ENCODE results near the gene BRSK2. TPM values are rescaled to one million over a fixed set of nuclear protein-coding genes. Genes with fewer than 3 reads are reported as not detected.

Gene BRSK2
- total RNA-seq, 1 experiment from 2014 or later = 1.2 TPM

GRCh38 chr11:1436468-1437039, 46.8 kb downstream of the BRSK2 start:
- H3K79me2 ChIP-seq (ENCODE audit: low read length) = no peaks in the 10 kb centered on the region
- ChIA-PET POLR2A (ENCODE audit: unreplicated experiment) (no interaction called here), CTCF (no interaction called here)
- ATAC-seq (no peak), DNase-seq (no peak)
- no peaks in the 10 kb centered on the region for H3K9me3 ChIP-seq (ENCODE audit: low read length)
- H4K20me1 ChIP-seq (ENCODE audit: low read length) = no peaks in the 10 kb centered on the region
- H3F3A ChIP-seq (ENCODE audit: low read length, unreplicated experiment) = no peaks in the 10 kb centered on the region
- no peak overlapping the region for H3K4me2 ChIP-seq (ENCODE audit: low read length)
- H3K36me3 ChIP-seq (ENCODE audit: low read depth, low read length) = no peaks in the 10 kb centered on the region
- no peak overlapping the region for H3K27ac ChIP-seq (ENCODE audit: low read length)
- no peak overlapping the region for H3K4me3 ChIP-seq (ENCODE audit: low read length)
- no peaks in the 10 kb centered on the region for H3K27me3 ChIP-seq (ENCODE audit: low read length)
- no peaks in the 10 kb centered on the region for H3K4me1 ChIP-seq (ENCODE audit: insufficient read depth, low read length)
- intact Hi-C loops (cut with micrococcal nuclease) = no loop called here
- no peak overlapping the region for H2AFZ ChIP-seq (ENCODE audit: low read length)
- no TSS peak for BruUV-seq (replicated peaks)
- H3K9me2 ChIP-seq (replicated peaks; ENCODE audit: low read length) = no peaks in the 10 kb centered on the region
- H3K9ac ChIP-seq (ENCODE audit: low read length) = no peak overlapping the region
- TF ChIP-seq CTCF (conservative IDR thresholded peaks at IDR 0.05; ENCODE audit: low read depth, low read length) (no peak), EZH2phosphoT487 (IDR thresholded peaks at IDR 0.05; ENCODE audit: borderline replicate concordance, low read length) (no peak), EZH2 (IDR thresholded peaks at IDR 0.05; ENCODE audit: low read length, unreplicated experiment) (no peak)

GRCh38 chr11:1437500-1437899, 47.8 kb downstream of the BRSK2 start:
- H3F3A ChIP-seq (ENCODE audit: low read length, unreplicated experiment) = no peaks in the 10 kb centered on the region
- intact Hi-C loops (cut with micrococcal nuclease) = no loop called here
- ChIA-PET CTCF (no interaction called here), POLR2A (ENCODE audit: unreplicated experiment) (no interaction called here)
- H4K20me1 ChIP-seq (ENCODE audit: low read length) = no peaks in the 10 kb centered on the region
- no peaks in the 10 kb centered on the region for H3K79me2 ChIP-seq (ENCODE audit: low read length)
- DNase-seq (no peak), ATAC-seq (peak; percentile 55)
- no peak overlapping the region for H3K4me3 ChIP-seq (ENCODE audit: low read length)
- no peak overlapping the region for H3K4me2 ChIP-seq (ENCODE audit: low read length)
- TF ChIP-seq EZH2 (IDR thresholded peaks at IDR 0.05; ENCODE audit: low read length, unreplicated experiment) = no peak
- no peak for TF ChIP-seq EZH2phosphoT487 (IDR thresholded peaks at IDR 0.05; ENCODE audit: borderline replicate concordance, low read length)
- TF ChIP-seq CTCF (conservative IDR thresholded peaks at IDR 0.05; ENCODE audit: low read depth, low read length) = no peak
- BruUV-seq (replicated peaks) = no TSS peak
- H3K27ac ChIP-seq (ENCODE audit: low read length) = no peak overlapping the region
- H3K9ac ChIP-seq (ENCODE audit: low read length) = no peak overlapping the region
- H3K27me3 ChIP-seq (ENCODE audit: low read length) = no peaks in the 10 kb centered on the region
- H2AFZ ChIP-seq (ENCODE audit: low read length) = no peak overlapping the region
- H3K9me3 ChIP-seq (ENCODE audit: low read length) = no peaks in the 10 kb centered on the region
- no peaks in the 10 kb centered on the region for H3K9me2 ChIP-seq (replicated peaks; ENCODE audit: low read length)
- H3K4me1 ChIP-seq (ENCODE audit: insufficient read depth, low read length) = no peaks in the 10 kb centered on the region
- H3K36me3 ChIP-seq (ENCODE audit: low read depth, low read length) = no peaks in the 10 kb centered on the region

- ChIA-PET POLR2A (ENCODE audit: unreplicated experiment) (interaction anchor here (0.5 kb wide), 1 partner anchor 24 kb away, joined by 8 read pairs; no protein-coding TSS in a partner anchor), CTCF (no interaction called here)
Measured at GRCh38 chr11:1438261-1438966, 48.7 kb downstream of the BRSK2 start.

More at GRCh38 chr11:1438261-1438966, 48.7 kb downstream of the BRSK2 start:
- ATAC-seq (no peak), DNase-seq (no peak)
- TF ChIP-seq CTCF (conservative IDR thresholded peaks at IDR 0.05; ENCODE audit: low read depth, low read length) = no peak
- TF ChIP-seq EZH2 (IDR thresholded peaks at IDR 0.05; ENCODE audit: low read length, unreplicated experiment) = no peak
- TF ChIP-seq EZH2phosphoT487 (IDR thresholded peaks at IDR 0.05; ENCODE audit: borderline replicate concordance, low read length) = no peak
- no peaks in the 10 kb centered on the region for H3K9me3 ChIP-seq (ENCODE audit: low read length)
- H3K4me2 ChIP-seq (ENCODE audit: low read length) = no peak overlapping the region
- no peaks in the 10 kb centered on the region for H3K4me1 ChIP-seq (ENCODE audit: insufficient read depth, low read length)
- no peaks in the 10 kb centered on the region for H3K27me3 ChIP-seq (ENCODE audit: low read length)
- no peaks in the 10 kb centered on the region for H3K36me3 ChIP-seq (ENCODE audit: low read depth, low read length)
- H3K79me2 ChIP-seq (ENCODE audit: low read length) = no peaks in the 10 kb centered on the region
- no peaks in the 10 kb centered on the region for H3F3A ChIP-seq (ENCODE audit: low read length, unreplicated experiment)
- H3K4me3 ChIP-seq (ENCODE audit: low read length) = no peak overlapping the region
- H4K20me1 ChIP-seq (ENCODE audit: low read length) = no peaks in the 10 kb centered on the region
- no peak overlapping the region for H2AFZ ChIP-seq (ENCODE audit: low read length)
- H3K9me2 ChIP-seq (replicated peaks; ENCODE audit: low read length) = no peaks in the 10 kb centered on the region
- no peak overlapping the region for H3K27ac ChIP-seq (ENCODE audit: low read length)
- no peak overlapping the region for H3K9ac ChIP-seq (ENCODE audit: low read length)
- BruUV-seq (replicated peaks) = no TSS peak
- intact Hi-C loops (cut with micrococcal nuclease) = no loop called here
